AG09309 (cell line): Measurements from ENCODE around the gene BTRC.
A peak's percentile ranks its signal among the peaks of the same experiment; 100 is the strongest.

Experiments
- DNase-seq: peaks from one replicate; pipeline ENCODE4 v3.0.0-alpha.2; 2010; ENCODE audit warnings: low read depth
- H3K4me3 ChIP-seq: 2 replicates; pipeline ENCODE4 v1.5.1; 2011; ENCODE audit warnings: mild to moderate bottlenecking, low read depth, low read length, moderate library complexity; ENCODE audit not compliant: control insufficient read depth
- TF ChIP-seq, protein P1 (sequence below): IDR thresholded peaks from 2 replicates; pipeline ENCODE4 v1.5.1; 2011; ENCODE audit warnings: mild to moderate bottlenecking, low read depth, low read length, inconsistent platforms; ENCODE audit not compliant: insufficient read depth, control insufficient read depth; ENCODE audit errors: missing control alignments

The BTRC gene

DNA sequence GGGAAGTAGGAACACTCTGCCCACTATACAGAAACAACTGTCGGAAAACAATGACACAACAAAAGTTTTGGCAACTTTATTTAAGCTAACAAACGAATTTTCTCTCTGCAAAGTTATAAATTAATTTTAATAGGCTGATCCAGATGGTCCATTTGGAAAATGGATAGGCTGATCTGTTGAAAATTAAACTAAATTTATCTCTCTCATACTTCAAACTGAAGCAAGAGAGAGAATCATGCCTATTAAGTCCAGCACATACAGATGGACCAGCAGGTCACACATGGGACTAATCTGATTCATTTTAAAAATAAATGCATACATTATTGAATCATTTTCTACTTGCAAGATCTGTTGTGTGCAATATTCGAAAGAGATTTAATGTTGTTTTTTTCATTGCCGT is 110.1 kb downstream of the BTRC start:
- no peak for DNase-seq
- no peak overlapping the region for H3K4me3 ChIP-seq
- TF ChIP-seq, protein P1, sequence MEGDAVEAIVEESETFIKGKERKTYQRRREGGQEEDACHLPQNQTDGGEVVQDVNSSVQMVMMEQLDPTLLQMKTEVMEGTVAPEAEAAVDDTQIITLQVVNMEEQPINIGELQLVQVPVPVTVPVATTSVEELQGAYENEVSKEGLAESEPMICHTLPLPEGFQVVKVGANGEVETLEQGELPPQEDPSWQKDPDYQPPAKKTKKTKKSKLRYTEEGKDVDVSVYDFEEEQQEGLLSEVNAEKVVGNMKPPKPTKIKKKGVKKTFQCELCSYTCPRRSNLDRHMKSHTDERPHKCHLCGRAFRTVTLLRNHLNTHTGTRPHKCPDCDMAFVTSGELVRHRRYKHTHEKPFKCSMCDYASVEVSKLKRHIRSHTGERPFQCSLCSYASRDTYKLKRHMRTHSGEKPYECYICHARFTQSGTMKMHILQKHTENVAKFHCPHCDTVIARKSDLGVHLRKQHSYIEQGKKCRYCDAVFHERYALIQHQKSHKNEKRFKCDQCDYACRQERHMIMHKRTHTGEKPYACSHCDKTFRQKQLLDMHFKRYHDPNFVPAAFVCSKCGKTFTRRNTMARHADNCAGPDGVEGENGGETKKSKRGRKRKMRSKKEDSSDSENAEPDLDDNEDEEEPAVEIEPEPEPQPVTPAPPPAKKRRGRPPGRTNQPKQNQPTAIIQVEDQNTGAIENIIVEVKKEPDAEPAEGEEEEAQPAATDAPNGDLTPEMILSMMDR: no peak

DNA sequence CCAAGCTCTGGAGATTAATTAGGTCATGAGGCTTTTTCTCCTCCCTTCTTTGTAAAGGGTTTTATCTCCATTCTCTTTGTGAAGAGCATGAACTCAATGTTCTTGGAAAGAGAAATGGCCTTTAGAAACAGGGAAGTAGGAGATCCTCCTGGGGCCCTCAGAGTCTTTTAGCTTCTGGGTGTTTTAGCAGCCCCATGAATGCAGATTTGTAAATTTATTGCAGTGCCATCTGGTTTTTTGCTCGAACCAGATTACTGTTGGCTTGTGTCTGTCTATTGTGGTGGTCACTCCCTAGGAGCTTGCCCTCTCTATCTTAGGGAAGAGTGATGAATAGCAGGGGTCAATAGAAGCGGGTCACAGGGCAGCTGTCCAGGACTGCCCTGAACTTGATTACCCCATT is 110.6 kb downstream of the BTRC start:
- no peak for DNase-seq
- no peak overlapping the region for H3K4me3 ChIP-seq
- TF ChIP-seq, protein P1: no peak

- TF ChIP-seq, protein P1: no peak
- DNase-seq: no peak
- H3K4me3 ChIP-seq: no peak overlapping the region
These were observed 112.3 kb downstream of the BTRC start for GRCh38 chr10:101466016-101466912.

DNA sequence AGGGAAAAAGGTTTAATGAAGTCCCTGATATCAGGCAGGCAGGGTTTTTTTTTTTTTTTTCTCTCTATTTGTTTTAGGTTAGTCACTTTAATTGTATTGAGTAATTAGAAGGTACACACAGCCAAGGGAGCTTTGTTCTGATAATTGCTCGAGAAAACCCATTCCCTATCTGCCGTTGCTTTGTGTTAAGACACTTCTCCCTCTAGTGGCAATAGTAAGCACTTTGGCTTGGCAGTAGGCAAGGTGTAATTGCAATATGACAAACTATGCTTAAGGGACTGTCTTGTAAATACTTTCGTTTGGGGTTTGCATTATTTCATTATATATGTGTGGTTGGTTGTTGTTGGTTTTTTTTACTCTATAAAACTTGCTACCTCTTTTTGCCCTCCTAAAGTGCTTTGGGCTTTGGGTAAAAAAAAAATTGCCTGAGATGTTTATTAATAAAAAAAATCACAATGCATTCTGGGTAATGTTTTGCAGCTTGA is 113.4 kb downstream of the BTRC start:
- peak; percentile 57 for DNase-seq
- H3K4me3 ChIP-seq: no peak overlapping the region
- TF ChIP-seq, protein P1: peak; percentile 89

DNA sequence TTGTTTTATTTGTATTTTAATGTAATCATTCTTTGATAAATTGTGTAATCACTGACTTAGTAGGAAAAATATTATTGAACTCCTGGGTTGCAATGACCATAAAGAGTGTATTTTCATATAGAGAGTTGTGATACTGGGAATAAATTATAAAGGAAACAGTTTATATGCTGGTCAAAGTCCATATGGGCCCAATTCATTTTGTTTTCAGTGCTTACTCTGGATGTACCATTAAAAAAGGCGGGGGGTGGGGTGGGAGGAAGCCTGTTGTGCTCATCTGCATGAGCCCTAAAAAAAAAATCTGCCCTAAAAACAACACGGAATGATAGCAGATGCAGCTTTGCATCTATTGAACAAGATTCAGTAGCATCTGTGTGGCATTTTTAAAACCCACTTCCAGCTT is 114.2 kb downstream of the BTRC start:
- no peak for DNase-seq
- TF ChIP-seq, protein P1: no peak
- H3K4me3 ChIP-seq: no peak overlapping the region

DNA sequence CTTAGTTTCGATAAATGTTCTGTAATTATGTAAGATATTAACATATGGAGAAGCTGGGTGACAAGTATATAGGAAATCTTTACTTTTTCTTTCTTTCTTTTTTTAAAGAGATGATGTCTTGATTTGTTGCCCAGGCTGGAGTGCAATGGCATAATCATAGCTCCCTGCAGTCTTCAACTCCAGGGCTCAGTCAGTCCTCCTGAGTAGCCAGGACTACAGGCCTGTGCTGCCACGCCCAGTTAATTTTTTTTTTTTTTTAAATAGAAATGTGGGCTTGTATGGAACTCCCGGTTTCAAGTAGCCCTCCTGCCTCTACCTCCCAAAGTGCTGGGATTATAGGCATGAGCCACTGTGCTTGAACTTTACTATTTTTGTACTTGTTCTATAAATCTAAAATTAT is 122.4 kb downstream of the BTRC start:
- no peak for DNase-seq
- no peak overlapping the region for H3K4me3 ChIP-seq
- TF ChIP-seq, protein P1: no peak
